ENCODE results near the gene MEGF11.

MEGF11 gene

DNA sequence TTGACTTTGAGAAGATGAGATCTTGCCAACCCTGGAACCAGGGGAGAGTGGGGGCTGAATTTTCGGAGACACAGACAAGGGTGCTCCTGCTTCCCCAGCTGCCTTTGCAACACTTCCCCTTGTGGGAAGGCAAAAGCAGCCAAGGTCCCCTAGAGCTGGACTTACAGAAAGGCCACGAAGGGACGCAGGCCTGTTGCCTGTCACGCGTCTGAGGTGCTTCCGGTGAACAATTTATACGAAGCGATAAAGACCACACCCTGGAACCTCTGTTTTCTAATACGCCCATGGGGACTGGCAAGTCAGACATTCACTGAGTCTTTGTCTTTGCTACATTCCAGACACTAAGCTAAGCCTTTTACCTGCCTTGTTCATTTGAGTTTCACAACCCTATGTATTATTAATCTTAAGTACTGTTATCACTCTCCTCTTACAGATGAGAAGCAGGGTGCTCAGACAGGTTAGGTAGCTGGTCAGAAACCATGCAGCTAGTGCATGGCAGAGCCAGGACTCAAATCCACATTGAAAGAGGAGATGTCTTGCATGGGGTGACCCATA lies 13.2 kb downstream of the MEGF11 start:
- FAIRE-seq = no peak
- DNase-seq (ENCODE audit: low spot score) = no peak

DNA sequence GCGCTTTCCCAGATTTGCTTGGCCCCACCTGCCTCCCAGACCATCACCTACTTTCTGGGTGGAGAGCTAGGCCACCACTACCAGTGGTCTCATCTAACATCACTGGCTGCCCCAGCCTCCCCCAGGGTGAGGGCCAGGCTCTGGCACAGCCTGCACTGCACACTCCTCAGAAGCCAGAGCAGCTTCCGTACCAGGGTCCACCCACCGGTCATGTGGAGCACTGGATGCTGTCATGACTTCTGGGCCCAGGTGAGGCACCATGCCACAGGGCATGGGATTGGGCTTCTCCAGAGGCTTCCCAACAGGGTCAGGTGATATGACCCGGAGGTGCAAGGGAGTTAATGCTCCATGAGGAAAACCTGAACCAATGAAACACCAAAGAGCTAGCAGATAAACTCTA lies 14.0 kb downstream of the MEGF11 start:
- FAIRE-seq = peak; percentile 86
- DNase-seq (ENCODE audit: low spot score) = no peak

DNA sequence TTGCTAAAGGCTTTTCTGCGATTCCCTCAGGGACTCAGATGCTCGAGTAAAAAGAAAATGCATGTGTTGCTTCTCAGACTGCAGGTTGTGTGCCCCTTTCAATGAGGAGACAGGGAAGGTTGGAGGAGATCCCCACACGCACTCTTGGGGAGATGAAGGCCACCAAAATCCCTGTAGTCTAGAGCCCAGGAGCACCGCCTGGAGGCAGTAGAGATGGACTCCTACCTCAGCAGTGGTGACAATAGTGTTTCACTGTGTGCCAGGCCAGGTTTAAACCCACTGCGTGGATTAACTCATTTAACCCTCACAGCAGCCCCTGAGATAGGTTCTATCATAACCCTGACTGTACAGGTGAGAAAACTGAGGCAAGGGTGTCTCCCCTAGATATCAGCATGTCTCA lies 15.2 kb downstream of the MEGF11 start:
- FAIRE-seq = no peak
- no peak for DNase-seq (ENCODE audit: low spot score)

DNA sequence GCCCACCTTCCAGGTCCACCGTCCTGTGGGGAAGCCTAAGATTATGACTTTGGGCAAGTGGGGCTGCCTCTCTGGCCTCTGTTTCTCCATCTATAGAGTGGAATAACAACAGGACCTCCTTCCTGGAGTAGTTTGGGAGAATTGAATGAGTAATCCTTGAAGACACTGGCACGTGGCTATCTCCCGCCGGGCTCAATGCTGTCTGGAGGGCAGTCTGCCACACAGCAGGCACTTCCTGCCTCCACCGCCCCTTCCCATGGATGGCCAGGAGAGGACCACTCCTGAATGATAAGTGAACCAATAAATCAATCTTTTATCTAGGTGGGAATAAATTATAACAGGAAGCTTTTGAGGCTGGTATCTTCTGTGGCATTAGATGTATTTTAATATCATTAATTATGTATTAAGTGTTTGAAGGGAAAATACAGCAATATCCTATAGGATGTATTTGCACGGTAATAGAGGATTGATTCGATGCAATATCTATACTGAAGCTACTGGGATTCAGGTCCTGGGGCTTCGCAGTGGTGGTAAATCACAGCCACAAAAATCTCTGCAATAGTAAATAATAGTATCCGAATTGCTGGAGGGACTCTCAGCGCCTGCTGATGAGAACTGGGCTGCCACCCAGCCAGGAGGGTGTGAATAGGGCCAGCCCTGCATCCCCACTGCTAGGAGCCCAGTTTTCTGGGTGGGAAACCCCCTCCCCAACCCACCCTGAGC lies 15.9 kb downstream of the MEGF11 start:
- DNase-seq (ENCODE audit: low spot score) (no peak), FAIRE-seq (no peak)

DNA sequence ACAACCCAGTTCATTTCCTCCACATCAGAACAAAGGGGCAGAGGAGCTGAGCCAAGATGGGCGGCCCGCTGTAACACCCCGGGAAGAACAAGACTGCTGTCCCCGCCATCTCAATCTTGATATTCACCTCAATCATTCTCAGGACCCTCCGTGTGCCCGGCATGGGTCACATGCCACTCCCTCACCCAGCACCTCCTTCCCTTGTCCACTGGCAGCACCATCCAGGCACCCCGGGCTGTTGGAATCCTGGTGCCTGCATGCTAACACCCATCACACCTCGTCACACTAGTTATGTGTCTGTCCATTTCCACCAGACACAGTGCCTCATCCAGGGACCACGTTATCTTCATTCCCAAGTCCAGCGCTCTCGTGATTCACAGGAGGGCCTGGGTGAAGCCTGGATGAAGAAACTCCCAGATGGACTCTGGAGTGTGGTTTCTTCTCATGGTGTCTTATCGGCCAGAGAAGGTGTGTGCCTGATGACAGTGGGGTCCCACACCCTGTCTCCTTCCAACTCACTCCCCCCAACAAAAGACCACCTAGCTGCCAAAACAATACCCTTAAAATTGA lies 16.7 kb downstream of the MEGF11 start:
- FAIRE-seq (peak; percentile 44), DNase-seq (ENCODE audit: low spot score) (no peak)

DNA sequence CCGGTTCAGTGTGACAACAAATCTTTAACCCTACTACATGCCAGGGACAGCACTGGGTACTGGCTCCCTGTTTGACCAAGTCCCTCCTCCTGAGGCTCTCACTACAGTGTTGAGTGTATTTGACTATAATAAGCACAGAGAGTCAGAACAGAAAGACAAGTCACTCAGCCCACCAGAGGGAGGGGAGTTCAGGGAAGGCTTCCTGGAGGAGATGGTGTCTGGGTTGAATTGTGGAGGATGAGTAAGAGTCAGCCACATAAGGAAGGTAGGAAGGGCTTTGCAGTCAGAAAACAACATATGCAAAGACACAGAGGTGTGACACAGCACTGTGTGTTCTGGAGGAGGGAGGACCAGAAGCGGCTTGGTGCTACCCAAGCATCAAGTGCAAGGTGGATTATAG lies 17.7 kb downstream of the MEGF11 start:
- DNase-seq (ENCODE audit: low spot score) (no peak), FAIRE-seq (no peak)

DNA sequence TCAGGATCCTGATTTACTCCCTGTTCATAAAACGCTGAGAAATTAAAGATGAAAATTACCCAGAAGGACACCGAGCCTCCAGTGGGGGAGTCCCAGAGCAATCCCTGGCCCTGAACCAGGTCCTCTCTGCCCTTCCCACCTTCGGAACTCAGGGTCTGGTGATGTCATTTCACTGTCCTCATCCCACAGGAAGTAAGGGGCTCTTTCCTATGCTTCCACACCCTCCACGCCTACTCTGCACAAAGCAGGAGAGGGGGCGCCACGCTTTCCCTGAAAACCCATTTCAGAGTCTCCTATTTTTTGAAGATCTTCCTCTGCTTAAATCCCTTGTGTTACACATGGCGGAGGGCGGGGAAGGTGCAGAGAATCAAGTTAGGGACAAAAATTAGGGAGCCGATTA lies 18.8 kb downstream of the MEGF11 start:
- FAIRE-seq = no peak
- DNase-seq (ENCODE audit: low spot score) = no peak

DNA sequence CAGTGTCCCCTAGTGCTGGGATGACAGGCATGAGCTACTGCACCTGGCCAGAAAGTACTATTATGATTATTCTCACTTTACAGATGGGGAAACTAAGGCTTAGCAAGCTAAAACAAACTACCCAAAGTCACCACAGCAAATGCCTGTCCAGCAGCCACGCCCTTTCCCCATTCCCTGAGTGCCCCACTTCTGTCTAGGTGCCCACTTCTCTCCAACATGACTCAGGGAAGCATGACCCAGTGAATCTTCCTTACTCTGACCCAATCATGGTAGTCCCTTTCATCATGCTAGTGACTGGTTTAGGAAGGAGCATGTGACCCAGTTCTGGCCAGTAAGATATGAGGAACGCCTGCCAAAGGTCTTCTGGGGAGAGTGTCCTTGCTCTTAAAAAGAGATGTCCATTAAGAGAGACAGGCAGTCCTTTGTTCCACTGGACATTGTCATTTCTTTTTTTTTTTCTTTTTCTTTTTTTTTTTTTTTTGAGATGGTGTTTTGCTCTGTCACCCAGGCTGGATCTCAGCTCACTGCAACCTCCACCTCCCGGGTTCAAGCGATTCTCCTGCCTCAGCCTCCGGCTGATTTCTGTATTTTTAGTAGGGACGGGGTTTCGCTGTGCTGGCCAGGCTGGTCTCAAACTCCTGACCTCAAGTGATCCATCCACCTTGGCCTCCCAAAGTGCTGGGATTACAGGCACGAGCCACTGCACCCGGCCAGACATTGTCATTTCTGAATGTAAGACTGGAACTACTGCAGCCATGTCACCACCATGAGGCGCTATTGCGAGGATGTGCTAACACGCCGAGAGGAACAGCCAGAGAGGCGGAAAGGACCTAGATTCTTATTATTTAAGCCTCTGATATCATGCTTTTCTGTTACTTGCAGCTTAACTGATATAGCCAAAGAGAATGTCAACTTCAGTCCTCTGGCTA lies 19.8 kb downstream of the MEGF11 start:
- DNase-seq (ENCODE audit: low spot score) = no peak
- no peak for FAIRE-seq

DNA sequence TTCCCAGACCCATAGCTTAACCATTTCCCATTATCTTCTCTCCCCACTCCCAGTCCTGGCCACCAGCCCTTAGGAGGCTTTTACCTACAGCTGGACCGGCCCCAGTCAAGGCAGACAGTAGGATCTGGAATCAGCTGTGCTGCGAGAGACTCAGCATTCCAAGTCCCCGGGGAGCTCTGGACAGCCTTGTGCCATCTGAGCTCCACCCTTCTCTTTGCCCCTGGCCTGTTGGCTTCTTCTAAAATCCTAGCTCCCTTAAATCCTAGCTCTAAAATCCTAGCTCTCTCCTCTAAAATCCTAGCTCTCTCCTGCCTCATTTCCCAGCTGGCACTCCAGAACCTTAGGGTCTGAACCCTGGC lies 21.3 kb downstream of the MEGF11 start:
- DNase-seq (ENCODE audit: low spot score) (no peak), FAIRE-seq (no peak)

DNA sequence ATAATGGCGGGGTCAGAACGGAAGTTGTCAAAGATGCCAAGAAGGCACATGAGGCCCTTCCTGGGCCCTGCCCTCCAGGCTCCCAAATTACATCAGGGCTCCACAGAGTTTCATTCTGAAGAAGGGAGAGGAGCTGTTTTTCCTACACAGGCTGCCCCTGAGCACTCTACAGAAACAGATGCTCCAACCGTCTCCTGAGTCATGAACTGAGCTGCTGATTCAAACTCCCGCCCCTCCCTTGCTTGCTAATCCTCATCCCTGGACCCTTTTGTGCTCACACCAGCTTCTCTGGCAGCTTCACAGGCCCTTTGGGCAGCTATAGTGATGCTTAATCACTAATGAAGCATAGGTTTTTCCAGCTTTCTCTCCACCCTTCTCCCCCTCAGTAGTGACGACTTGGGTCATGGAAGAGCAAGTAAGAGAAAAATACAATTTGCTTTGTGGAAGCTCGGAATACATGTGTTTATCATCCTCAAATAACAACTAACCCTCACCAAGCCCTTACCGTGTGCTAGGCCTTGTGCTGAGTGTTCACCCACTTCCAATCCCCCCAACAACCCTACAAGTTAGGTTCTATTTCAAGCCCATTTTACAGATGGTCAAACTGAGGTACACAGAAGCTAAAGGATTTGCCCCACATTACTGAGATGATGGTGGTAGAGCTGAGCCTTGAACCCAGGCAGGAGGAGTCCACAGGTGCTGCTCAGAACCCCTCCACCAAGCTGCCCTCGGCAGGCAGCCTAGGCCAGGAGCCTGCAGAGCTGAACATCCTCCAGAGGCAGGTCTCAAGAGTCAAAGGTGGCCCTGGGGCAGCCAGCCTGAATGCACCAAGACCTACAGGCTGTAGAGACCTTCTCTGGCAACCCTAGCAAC lies 21.9 kb downstream of the MEGF11 start:
- FAIRE-seq (no peak), DNase-seq (ENCODE audit: low spot score) (no peak)

DNA sequence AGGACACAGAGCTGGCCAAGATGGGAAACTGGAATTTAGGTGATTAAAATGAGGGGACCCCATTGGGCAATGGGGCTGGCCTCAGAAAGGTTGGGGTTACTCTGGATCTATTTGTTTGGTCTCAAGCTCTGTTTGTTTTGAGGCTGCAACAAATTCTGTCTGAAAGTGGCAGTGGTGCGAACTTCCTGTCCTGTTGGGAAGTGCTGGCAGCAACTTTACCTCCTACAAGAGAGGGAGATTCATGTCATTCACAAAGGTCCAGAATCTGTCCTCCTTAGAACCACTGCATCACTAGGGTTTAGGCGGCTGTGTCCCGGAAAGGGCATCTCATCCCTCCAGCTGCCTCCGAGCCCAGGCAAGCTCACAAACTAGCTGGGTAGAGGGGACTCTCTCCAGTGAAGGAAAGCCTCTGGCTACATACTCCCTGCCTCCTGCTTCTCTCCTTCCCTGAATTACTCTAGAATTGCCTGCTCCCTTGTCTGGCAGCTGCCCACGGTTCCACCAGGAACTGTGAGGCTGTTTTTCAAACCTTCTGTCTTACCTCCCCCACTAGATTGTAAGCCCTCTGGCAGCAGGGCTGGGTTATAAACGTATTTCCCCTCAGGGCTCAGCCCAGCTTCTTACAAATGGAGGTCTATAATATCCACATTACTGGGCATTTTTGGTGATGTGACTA lies 23.6 kb downstream of the MEGF11 start:
- DNase-seq (ENCODE audit: low spot score) (no peak), FAIRE-seq (no peak)

DNA sequence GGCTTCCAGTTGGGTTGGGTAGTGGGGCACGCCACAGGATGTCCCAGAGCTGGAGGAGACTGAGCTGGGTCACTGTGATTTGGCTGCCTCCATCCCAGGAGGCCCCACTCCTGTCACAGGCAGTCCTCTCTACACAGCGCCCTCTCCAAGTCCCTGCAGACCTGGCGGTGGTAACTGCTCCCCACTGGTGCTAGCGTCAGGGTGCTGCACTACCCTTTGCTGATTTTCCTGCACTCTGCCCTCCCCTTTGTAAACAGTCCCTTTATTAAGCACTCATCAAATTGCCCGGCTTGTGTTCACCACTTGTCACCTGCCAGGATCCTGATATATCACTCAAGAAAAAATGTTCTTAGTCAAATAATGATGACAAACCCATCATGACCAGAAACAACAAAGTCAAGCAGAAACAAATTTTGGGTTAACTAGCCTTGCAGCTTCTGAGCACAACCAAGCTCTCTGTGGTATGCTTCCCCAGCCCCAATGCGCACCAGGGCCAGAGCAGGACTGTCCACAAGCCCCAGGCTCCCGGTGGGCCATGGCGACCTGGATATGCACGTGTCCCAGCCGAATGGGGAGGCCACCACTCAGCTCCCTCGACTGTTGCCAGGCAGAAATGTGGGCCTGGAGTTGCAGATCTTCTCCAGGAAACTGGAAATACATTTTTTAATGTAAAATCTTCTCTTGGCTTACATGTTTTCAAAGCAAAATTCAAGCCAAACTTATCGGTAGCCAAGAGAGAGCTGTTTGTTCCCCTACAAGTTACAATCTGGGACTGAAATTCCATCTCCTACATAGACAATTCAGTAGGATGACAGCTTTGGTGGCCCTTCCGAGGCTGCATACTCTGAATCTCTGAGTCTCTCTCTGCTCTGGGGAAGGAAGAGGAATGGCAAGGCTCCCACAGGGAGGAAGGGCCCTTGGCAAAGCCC lies 24.5 kb downstream of the MEGF11 start:
- no peak for DNase-seq (ENCODE audit: low spot score)
- no peak for FAIRE-seq

DNA sequence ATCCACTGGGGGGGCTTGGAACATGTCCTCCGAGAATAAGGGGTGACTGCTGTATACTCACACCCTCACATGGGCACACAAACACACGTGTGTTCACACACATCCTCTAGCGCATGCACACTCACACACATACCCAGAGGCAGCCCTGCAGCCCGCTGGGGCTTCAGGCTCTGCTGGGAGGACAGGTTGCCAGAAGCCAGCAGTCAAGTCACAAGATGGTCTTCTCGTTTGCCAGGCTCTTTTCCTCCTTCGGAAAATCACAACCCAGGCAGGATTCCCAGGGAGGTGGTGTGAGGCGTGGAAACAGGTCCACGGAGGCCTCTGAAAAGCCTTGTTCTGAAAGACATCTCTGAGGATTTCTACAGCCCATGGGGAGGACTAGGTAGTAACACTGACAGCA lies 26.8 kb downstream of the MEGF11 start:
- DNase-seq (ENCODE audit: low spot score) (no peak), FAIRE-seq (no peak)

DNA sequence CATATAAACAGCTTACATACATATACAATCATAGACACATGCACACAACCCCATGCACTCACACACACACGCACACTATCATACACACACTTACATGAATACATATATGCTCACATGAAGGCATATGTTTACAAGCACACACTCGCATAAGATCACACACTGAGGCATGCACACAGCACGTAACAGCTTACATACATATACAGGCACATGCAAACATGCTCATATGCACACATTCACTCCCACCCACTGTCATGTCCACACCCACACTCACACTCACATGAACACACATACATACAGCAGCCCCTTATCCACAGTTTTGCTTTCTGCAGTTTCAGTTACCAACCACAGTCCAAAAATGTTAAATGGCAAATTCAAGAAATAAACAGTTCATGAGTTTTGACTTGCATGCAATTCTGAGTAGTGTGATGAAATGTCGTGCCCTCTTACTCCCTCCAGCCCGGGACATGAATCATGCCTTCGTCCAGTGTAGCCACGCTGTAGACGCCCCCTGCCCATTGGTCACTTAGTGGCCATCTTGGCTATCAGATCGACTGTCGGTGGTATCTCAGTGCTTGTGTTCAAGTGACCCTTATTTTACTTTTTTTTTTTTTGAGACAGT lies 27.8 kb downstream of the MEGF11 start:
- DNase-seq (ENCODE audit: low spot score) (no peak), FAIRE-seq (no peak)

DNA sequence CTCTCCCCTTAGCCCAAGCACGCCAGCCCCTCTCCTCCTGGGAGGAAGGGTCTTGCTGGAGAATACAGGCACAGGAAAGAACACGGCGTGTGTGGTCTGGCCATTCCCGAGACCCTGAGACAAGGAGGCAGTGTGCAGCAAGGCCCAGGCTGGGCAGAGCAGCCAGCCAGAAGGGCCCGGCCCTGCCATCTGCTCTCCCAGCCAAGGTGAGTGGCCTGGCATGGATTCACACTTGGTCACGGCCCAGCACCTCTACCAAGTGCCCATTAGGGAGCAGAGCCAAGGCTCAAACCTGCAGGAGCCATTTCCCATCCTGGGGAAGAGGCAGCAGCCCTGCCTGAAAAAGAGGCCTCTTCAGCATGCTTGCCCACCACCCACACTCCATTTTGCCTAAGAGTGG lies 28.6 kb downstream of the MEGF11 start:
- DNase-seq (ENCODE audit: low spot score) (no peak), FAIRE-seq (no peak)

DNA sequence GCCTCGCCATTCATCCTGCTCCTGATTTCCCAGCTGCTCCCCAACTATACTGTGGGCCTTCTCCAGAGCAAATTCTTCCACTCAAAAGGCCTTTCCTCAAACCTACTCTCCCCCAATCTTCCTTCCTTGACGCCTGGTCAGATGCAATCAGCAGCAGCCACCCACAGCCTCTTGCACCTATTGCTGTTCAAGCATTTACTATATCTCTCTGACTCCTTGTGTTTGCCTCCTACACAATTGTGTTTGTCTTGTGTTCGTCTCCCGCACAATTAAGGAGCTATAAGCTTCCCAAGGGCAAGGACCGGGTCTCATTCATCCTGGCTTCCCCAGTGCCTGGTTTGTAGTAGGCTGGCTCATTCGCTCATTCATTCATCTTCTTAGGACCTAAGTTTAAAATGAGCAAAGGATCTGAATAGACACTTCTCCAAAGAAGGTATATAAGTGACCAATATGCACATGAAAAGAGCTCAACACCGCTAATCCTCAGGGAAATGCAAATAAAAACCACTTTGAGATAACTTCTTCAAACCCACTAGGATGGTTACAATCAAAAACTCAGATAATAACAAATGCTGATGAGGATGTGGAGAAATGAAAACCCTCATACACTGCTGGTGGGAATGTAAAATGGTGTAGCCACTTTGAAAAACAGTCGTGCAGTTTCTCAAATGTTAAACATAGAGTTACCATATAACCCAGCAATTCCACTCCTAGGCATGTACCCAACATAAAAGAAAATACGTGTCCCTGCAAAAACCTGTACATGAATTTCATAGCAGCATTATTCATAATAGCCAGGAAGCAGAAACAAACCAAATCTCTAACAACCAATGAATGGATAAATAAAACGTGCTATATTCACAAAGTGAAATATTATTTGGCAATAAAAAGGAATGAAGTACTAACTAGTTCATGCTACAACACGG lies 31.0 kb downstream of the MEGF11 start:
- FAIRE-seq (no peak), DNase-seq (ENCODE audit: low spot score) (no peak)

DNA sequence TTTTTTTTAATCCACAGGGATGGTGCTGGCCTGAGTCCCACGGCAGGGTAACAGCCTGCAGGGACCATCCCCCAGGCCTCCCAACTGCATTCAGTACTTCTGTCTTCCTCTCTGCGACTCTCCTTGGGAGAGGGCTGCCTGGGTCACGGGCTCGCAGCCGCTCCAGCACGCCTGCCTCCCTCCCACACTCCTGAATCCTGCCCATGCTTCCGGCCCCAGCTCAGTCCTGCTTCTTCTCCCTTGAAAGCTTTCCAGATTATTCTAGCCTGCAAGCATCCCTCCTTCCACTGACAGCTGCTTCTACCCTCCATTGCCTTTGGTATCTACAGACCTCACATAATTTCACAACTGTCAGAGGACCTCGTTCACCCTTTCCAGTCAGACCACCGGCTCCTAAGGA lies 32.4 kb downstream of the MEGF11 start:
- DNase-seq (ENCODE audit: low spot score) (no peak), FAIRE-seq (peak; percentile 74)

DNA sequence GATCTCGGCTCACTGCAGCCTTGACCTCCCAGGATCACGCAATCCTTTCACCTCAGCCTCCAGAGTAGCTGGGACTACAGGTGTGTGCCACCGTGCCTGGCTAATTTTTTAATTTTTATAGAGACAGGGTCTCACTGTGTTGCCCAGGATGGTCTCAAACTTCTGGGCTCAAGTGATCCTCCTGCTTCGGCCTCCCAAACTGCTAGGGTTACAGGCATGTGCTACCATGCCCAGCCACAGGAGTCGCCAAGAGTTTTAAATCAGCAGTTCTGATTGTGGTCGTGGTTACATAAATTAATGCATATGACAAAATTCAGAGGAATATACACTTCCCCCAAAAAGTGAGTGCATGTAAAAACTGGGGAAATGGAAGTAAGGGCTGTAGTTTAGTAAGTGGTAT lies 32.9 kb downstream of the MEGF11 start:
- no peak for FAIRE-seq

More for the DNA sequence above, 32.9 kb downstream of the MEGF11 start:
- DNase-seq (ENCODE audit: low spot score) = no peak

Data from urothelium cell line (cell line).